ENCODE data around the gene SYCP3. TPM values are rescaled to one million over a fixed set of nuclear protein-coding genes. Genes with fewer than 3 reads are reported as not detected.

Gene SYCP3
- total and polyA plus RNA-seq, 2 of the 8 experiments (the other 6 are each of a cell fraction or from before 2014, with no cell fraction given): 0.02 to 0.07 TPM

GRCh38 chr12:101769865-101770264 lies 30.6 kb upstream of the SYCP3 start:
- no peaks in the 10 kb centered on the region for H3K27me3 ChIP-seq (replicated peaks in 1 of 4; ENCODE audit: control insufficient read depth in 3 of 4, extremely low read depth in 1 of 4, insufficient read depth in 3 of 4, low read length in 3 of 4)
- H3K4ac ChIP-seq (replicated peaks; ENCODE audit: insufficient read length, low read depth, low read length): no peak overlapping the region
- ChIA-PET POLR2A (ENCODE audit: partially characterized antibody) (interaction anchor here (0.6 kb wide), 1 partner anchor 248 kb away, joined by 3 read pairs; no protein-coding TSS in a partner anchor), CTCF (ENCODE audit: partially characterized antibody) (interaction anchor here (0.8 to 3.6 kb wide), 6 partner anchors 10 to 69 kb away, joined by 3 to 21 read pairs (median 6); partner anchors contain the start of gene GNPTAB)
- H3K14ac ChIP-seq (ENCODE audit: insufficient read length): no peak overlapping the region
- H3K18ac ChIP-seq (ENCODE audit: extremely low read depth, low read length): no peak overlapping the region
- peaks cover 0 to 2% of the 10 kb centered on the region in 2 experiments for H4K20me1 ChIP-seq (replicated peaks in 1 of 2; ENCODE audit: control insufficient read depth in 1 of 2, insufficient read depth in 2 of 2, low read length in 2 of 2)
- H3K27ac ChIP-seq (ENCODE audit: low read depth, low read length): no peak overlapping the region
- H3K4me1 ChIP-seq (replicated peaks in 1 of 4; ENCODE audit: control insufficient read depth in 3 of 4, insufficient read depth in 4 of 4, low read length in 3 of 4): no peaks in the 10 kb centered on the region
- no peak overlapping the region for H4K5ac ChIP-seq (ENCODE audit: insufficient read length, low read depth, low read length)
- no peak overlapping the region for H4K91ac ChIP-seq (replicated peaks; ENCODE audit: insufficient read length, low read length)
- H3K36me3 ChIP-seq (ENCODE audit: control insufficient read depth in 2 of 4, insufficient read depth in 4 of 4, low read length in 3 of 4): peaks cover 11 to 56% (median 25%) of the 10 kb centered on the region in 4 experiments
- DNase-seq (ENCODE audit: low read depth in 1 of 2, low spot score in 2 of 2) (no peak), FAIRE-seq (no peak)
- H3K79me2 ChIP-seq (ENCODE audit: control insufficient read depth in 1 of 2, insufficient read depth in 2 of 2, low read length in 2 of 2): no peaks in the 10 kb centered on the region
- no peak overlapping the region for H3K9ac ChIP-seq (replicated peaks in 1 of 4; ENCODE audit: extremely low read depth in 1 of 4, low read depth in 3 of 4, low read length in 3 of 4)
- H3K4me3 ChIP-seq (ENCODE audit: extremely low read depth in 1 of 4, insufficient read depth in 2 of 4, low read depth in 3 of 4, low read length in 4 of 4): no peak overlapping the region
- H2BK120ac ChIP-seq (replicated peaks; ENCODE audit: low read depth, low read length): no peak overlapping the region
- no peak for TF ChIP-seq GTF2F1 (IDR thresholded peaks at IDR 0.05; ENCODE audit: borderline replicate concordance, low read depth, low read length)
- TF ChIP-seq CHD2 (IDR thresholded peaks at IDR 0.05; ENCODE audit: low read length): no peak
- no peak for TF ChIP-seq SP4 (IDR thresholded peaks at IDR 0.05; ENCODE audit: low read length)
- no peak for TF ChIP-seq SIN3A (conservative IDR thresholded peaks at IDR 0.05 in 1 of 2, IDR thresholded peaks at IDR 0.05 in 1 of 2; ENCODE audit: low read depth in 1 of 2, low read length in 2 of 2)
- no peak for TF ChIP-seq POLR2A (IDR thresholded peaks at IDR 0.05; ENCODE audit: control extremely low read depth in 1 of 2, low read depth in 2 of 2, low read length in 2 of 2)
- TF ChIP-seq EZH2 (IDR thresholded peaks at IDR 0.05; ENCODE audit: low read depth, low read length, severe bottlenecking): no peak
- no peak for TF ChIP-seq RFX5 (IDR thresholded peaks at IDR 0.05; ENCODE audit: borderline replicate concordance, low read depth, low read length)
- no peak for TF ChIP-seq RNF2 (IDR thresholded peaks at IDR 0.05; ENCODE audit: borderline replicate concordance, low read depth, low read length, missing control alignments, poor library complexity, severe bottlenecking)
- no peak for TF ChIP-seq POU5F1 (IDR thresholded peaks at IDR 0.05; ENCODE audit: low read depth, low read length)
- H3K79me1 ChIP-seq (ENCODE audit: low read depth, low read length): no peaks in the 10 kb centered on the region; the same call in 1 of the 2 replicates
- H3K9me3 ChIP-seq (ENCODE audit: insufficient read depth in 2 of 2, low read depth in 1 of 2, low read length in 1 of 2): no peaks in the 10 kb centered on the region
- no peak overlapping the region for H3K56ac ChIP-seq (replicated peaks; ENCODE audit: insufficient read length, low read depth, low read length)
- H2BK20ac ChIP-seq (ENCODE audit: low read length): no peak overlapping the region
- H2AK5ac ChIP-seq (ENCODE audit: low read depth, low read length): no peak overlapping the region
- no peak overlapping the region for H3K4me2 ChIP-seq (ENCODE audit: insufficient read depth in 1 of 2, low read depth in 2 of 2, low read length in 2 of 2)
- WGBS, 2 experiments (ENCODE audit: extremely low coverage in 1 of 2, insufficient coverage in 1 of 2, insufficient read length in 1 of 2, insufficient replicate concordance in 2 of 2, low coverage in 1 of 2, low lambda C conversion rate in 2 of 2, missing lambda C conversion rate in 1 of 2): 87% methylated on average over 5 of the region's 5 CpGs; no CpG with 5 or more reads in 1 of the 2 experiments
- no peak overlapping the region for H4K8ac ChIP-seq (ENCODE audit: extremely low read depth, insufficient read depth, low read length)
- H2BK5ac ChIP-seq (ENCODE audit: low read depth, low read length): no peak overlapping the region
- no peaks in the 10 kb centered on the region for H3K23me2 ChIP-seq (ENCODE audit: low read depth, low read length)
- no peak overlapping the region for H2BK12ac ChIP-seq (ENCODE audit: low read depth, low read length)
- H2BK15ac ChIP-seq (ENCODE audit: low read length): no peak overlapping the region
- H2AFZ ChIP-seq (ENCODE audit: low read length): no peak overlapping the region
- no peak overlapping the region for H3K23ac ChIP-seq (ENCODE audit: insufficient read length)

All from H1 (cell line).